Measurements from ENCODE around the gene WFIKKN2.
A peak's percentile ranks its signal among the peaks of the same experiment; 100 is the strongest.

Gene WFIKKN2

DNA sequence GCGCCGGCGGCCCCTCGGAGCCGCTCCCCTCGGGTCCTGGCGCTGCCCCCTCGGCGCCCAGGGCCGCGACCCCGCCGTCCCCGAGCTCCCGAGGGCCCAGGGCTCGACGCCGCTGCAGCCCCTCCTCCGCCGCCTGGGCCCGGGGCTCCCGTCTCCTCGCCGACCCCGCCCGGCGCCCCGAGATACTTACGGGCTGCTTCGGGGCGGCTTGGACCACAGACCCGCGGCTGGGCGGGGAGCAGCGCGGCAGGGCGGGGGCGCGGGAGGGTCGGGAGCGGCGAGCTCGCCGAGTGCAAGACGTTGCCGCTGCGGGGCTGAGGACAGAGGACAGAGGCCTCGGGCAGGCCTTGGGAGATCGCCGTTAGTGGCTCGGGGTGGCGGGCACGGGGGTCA lies 30.5 kb downstream of the WFIKKN2 start:
- H3K4me3 ChIP-seq (replicated peaks; ENCODE audit: low read depth, low read length) = peak overlapping the region; percentile 55
- TF ChIP-seq, protein P1, sequence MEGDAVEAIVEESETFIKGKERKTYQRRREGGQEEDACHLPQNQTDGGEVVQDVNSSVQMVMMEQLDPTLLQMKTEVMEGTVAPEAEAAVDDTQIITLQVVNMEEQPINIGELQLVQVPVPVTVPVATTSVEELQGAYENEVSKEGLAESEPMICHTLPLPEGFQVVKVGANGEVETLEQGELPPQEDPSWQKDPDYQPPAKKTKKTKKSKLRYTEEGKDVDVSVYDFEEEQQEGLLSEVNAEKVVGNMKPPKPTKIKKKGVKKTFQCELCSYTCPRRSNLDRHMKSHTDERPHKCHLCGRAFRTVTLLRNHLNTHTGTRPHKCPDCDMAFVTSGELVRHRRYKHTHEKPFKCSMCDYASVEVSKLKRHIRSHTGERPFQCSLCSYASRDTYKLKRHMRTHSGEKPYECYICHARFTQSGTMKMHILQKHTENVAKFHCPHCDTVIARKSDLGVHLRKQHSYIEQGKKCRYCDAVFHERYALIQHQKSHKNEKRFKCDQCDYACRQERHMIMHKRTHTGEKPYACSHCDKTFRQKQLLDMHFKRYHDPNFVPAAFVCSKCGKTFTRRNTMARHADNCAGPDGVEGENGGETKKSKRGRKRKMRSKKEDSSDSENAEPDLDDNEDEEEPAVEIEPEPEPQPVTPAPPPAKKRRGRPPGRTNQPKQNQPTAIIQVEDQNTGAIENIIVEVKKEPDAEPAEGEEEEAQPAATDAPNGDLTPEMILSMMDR (IDR thresholded peaks at IDR 0.05; ENCODE audit: low read depth, low read length, missing control alignments) = no peak
- DNase-seq (ENCODE audit: extremely low read depth, low read depth) = no peak

DNA sequence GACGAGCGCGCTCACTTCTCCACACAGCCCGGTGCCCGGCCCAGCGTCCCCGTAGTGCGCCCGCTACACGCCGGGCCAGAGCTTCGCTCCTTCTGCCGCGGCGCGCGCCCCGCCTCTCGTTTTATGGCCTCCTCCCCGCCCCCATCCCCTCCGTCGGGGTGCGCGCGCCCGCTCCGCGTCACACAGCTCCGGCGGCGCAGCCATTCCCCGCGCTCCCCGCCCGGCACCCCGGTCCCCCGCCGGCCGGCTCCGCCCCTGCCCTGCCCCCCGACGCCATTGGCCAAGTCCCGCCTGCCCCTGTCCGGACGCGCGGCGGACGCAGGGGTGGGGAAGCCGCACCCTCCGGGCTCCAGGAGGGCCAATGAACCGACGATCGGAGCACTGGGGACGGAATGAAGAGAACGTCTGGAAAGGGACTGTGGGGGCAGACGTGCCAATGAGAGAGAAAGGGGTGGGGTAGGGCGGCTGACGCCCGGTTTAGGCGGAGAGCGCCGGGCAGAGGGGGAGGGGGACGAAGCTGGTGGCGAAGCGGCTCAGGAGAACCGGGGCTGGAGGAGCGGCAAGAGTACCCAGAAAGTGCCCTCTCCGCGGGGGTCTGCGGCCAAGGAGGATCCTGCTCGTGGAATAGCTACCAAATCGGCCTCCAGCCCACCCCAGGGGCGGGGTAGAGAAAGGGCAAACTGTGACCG lies 31.0 kb downstream of the WFIKKN2 start, which contains the start of gene TOB1:
TSS of gene TOB1 (minus strand) at position 94 of the 689 bp plus-strand sequence. CDS start 2,337 bp downstream, outside the sequence.
- peak; percentile 80 for DNase-seq (ENCODE audit: extremely low read depth, low read depth)
- H3K4me3 ChIP-seq (replicated peaks; ENCODE audit: low read depth, low read length) = peak within 1 kb of the TSS; percentile 55
- TF ChIP-seq, protein P1 (IDR thresholded peaks at IDR 0.05; ENCODE audit: low read depth, low read length, missing control alignments) = no peak

DNA sequence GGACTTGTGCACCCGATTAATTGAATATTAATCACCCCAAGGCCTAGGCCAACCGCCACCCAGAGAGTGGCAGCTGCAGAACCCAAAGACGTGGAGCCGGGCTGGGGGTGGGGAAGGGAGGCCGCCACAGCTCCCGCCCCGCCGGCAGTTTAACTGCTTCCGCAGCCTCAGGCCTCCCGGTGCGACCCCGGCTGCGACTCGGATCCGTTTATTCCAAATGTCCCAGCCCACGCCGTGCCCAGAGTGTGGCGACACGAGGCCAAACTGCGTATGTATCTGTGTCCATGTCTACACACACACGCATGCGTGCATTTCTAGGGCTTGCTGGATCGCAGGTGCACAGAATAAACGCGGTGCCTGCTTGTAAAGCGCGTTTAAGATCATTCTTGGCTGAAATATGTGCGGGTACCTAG lies 31.6 kb downstream of the WFIKKN2 start:
- no peak for DNase-seq (ENCODE audit: extremely low read depth, low read depth)
- TF ChIP-seq, protein P1 (IDR thresholded peaks at IDR 0.05; ENCODE audit: low read depth, low read length, missing control alignments) = no peak
- peak overlapping the region; percentile 55 for H3K4me3 ChIP-seq (replicated peaks; ENCODE audit: low read depth, low read length)

DNA sequence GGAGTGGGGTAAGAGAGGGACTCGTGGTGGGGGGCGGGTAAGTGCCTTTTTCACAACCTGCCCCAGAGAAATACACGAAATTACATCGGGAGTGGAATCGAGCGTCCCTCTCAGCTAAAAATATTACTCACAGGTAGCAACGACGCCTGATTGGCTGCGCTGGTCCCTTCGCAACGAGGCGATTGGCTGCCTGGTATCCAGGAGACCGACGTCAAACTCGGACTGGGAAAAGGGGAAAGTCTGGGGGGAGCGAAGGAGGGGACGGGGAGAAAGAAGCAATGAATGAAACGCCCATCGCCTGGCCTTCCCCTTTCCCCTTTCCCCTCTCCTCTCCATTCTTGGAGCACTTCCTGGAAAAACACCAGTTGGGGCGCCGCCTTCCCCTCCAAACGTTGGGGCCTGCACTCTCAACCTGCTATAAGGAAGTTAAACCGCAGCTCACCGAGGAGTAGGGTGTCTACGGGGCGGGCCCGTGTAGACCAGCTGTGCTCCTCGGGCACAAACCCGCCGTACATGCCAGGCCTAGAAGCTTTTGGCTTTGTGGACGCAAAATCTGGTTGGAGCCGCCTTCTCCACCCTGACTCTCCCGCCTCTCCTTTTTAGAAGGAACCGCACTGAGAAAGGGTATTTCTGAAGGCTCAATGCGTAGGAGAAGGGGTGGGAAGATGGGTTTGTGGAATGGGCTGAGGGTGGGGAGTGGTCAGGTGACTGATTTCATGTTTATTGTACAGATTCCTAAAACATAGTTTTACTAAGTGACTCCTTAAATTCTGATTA lies 32.2 kb downstream of the WFIKKN2 start:
- H3K4me3 ChIP-seq (replicated peaks; ENCODE audit: low read depth, low read length) = peak overlapping the region; percentile 55
- peak; percentile 96 for DNase-seq (ENCODE audit: extremely low read depth, low read depth)
- TF ChIP-seq, protein P1 (IDR thresholded peaks at IDR 0.05; ENCODE audit: low read depth, low read length, missing control alignments) = no peak

DNA sequence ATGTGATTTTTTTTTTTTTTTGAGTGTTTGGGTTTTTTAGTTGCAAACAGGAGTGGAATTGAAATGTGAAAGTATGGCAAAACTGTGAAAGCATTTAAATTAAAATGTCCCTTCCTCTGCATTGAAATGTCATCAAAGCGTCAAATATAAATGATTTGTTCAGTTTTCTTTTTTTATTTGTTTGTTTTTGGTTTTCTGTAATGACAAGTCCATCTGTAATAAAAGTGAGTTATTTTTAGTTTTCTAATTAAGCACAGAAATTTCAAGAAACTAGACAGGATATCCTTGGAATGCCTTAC lies 32.7 kb downstream of the WFIKKN2 start:
- no peak for DNase-seq (ENCODE audit: extremely low read depth, low read depth)
- TF ChIP-seq, protein P1 (IDR thresholded peaks at IDR 0.05; ENCODE audit: low read depth, low read length, missing control alignments) = no peak
- H3K4me3 ChIP-seq (replicated peaks; ENCODE audit: low read depth, low read length) = peak overlapping the region; percentile 55

DNA sequence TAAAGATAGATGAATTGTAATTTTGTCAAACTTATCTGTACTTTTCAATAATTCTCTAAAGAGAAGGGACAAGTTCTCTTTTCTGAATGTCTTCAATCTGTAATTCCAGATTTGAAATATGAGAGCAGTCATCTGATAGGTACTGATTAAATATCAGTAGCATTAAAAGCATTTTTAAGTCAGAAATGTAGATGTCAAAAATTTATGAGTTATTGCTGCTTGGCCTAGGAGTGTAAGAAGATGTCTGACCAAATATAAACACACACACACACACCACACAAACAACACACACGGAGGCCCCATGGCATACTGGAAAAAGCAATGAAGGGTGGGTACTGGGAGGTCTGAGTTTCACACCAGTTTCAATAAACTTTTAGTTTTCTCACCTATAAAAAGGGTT lies 33.2 kb downstream of the WFIKKN2 start:
- DNase-seq (ENCODE audit: extremely low read depth, low read depth) = no peak
- peak overlapping the region; percentile 55 for H3K4me3 ChIP-seq (replicated peaks; ENCODE audit: low read depth, low read length)
- TF ChIP-seq, protein P1 (IDR thresholded peaks at IDR 0.05; ENCODE audit: low read depth, low read length, missing control alignments) = no peak

All from HFF-Myc (cell line).